K562 (cell line): Measurements from ENCODE around the gene ARID5B. TPM values are rescaled to one million over a fixed set of nuclear protein-coding genes. Genes with fewer than 3 reads are reported as not detected.

Experiments used
- ATAC-seq: fragments of 200-7000 bp; cut with Tn5 transposase; 3 replicates; pipeline ENCODE4 v1.9.1; 2020; ENCODE audit warnings: moderate library complexity
- BruUV-seq: library from RNA; stranded (reverse); fragments of 400-500 nt; replicated peaks from 2 replicates; lab custom pipeline; 2021; lab: Mats Ljungman, UMichigan
- CTCF ChIA-PET: fragments of 300-600 bp; formaldehyde crosslinking; extraction: SDS; loops from one replicate; lab custom pipeline; 2021; ENCODE audit warnings: low intra/inter-chr PET ratio; lab: Yijun Ruan, JAX
- POLR2A ChIA-PET: fragments of 300-600, 350-650 bp; sonication (Branson Sonifier 250); formaldehyde crosslinking; extraction: SDS; loops from one replicate; lab custom pipeline; 2021; ENCODE audit warnings: antibody characterized with exemption, inconsistent platforms; lab: Yijun Ruan, JAX
- DNase-seq, 4 experiments: peaks; one replicate each; pipeline versions ENCODE4 v3.0.0 to v3.0.0-alpha.2; 2011 to 2018; ENCODE audit warnings: low spot score in 3 of 4, mixed read lengths in 3 of 4; ENCODE audit errors: extremely low read depth in 1 of 4
- FAIRE-seq: peaks from 2 replicates; lab custom pipeline; 2011; peaks lifted over from hg19 to GRCh38; lab: Jason Lieb, UNC
- H2AFZ ChIP-seq: 2 replicates; pipeline ENCODE4 v1.6.0; 2011; ENCODE audit warnings: low read depth, low read length, control low read depth, inconsistent platforms
- H3K27ac ChIP-seq: fragments of 200-600 bp; 3 replicates; pipeline ENCODE4 v1.8.0; 2011; ENCODE audit warnings: low read depth, mild to moderate bottlenecking, control low read depth, inconsistent platforms, low read length, moderate library complexity, mixed read lengths; ENCODE audit errors: extremely low read depth
- H3K27me3 ChIP-seq, 2 experiments: fragments of 300-600 bp in 1 of 2; 2 replicates in 1 of 2; 3 replicates in 1 of 2; pipeline versions ENCODE4 v1.6.0 to v1.8.0; 2011; ENCODE audit warnings: inconsistent platforms in 2 of 2, low read length in 2 of 2, mild to moderate bottlenecking in 1 of 2, mixed read lengths in 1 of 2, moderate library complexity in 1 of 2; ENCODE audit not compliant: control insufficient read depth in 2 of 2, insufficient read depth in 2 of 2
- H3K36me3 ChIP-seq: fragments of 300-600 bp; 3 replicates; pipeline ENCODE4 v1.8.0; 2011; ENCODE audit warnings: mild to moderate bottlenecking, low read length, inconsistent platforms; ENCODE audit not compliant: control insufficient read depth, insufficient read depth
- H3K4me1 ChIP-seq, 2 experiments: fragments of 200-600 bp in 1 of 2; replicated peaks in 1 of 2; 2 replicates in 1 of 2; 3 replicates in 1 of 2; pipeline versions ENCODE4 v1.5.1 to v1.8.0; 2011; ENCODE audit warnings: inconsistent platforms in 2 of 2, low read length in 2 of 2, mild to moderate bottlenecking in 1 of 2, mixed read lengths in 1 of 2, moderate library complexity in 1 of 2; ENCODE audit not compliant: control insufficient read depth in 2 of 2, insufficient read depth in 2 of 2
- H3K4me2 ChIP-seq: 2 replicates; pipeline ENCODE4 v1.6.1; 2011; ENCODE audit warnings: low read length, control low read depth, inconsistent platforms, mixed read lengths; ENCODE audit not compliant: insufficient read depth
- H3K4me3 ChIP-seq: fragments of 200-600 bp; sonication (generic), shearing (Covaris generic); 2 replicates; pipeline ENCODE4 v1.5.1; 2016; ENCODE audit warnings: control low read depth, inconsistent platforms
- H3K79me2 ChIP-seq: fragments of 200-600 bp; 3 replicates; pipeline ENCODE4 v1.8.0; 2011; ENCODE audit warnings: low read length, inconsistent platforms; ENCODE audit not compliant: control insufficient read depth, insufficient read depth
- H3K9ac ChIP-seq, 2 experiments: 2 replicates each; pipeline versions ENCODE4 v1.6.0 to v1.6.1; 2011; ENCODE audit warnings: low read depth in 2 of 2, low read length in 2 of 2, control low read depth in 1 of 2, inconsistent platforms in 1 of 2, mild to moderate bottlenecking in 1 of 2, mixed read lengths in 1 of 2; ENCODE audit not compliant: insufficient read depth in 1 of 2
- H3K9me1 ChIP-seq: one replicate; pipeline ENCODE4 v1.6.0; 2011; ENCODE audit warnings: inconsistent platforms, mild to moderate bottlenecking, low read length, moderate library complexity; ENCODE audit not compliant: control insufficient read depth, insufficient read depth
- H3K9me3 ChIP-seq: replicated peaks from 2 replicates; pipeline ENCODE4 v1.5.1; 2011; ENCODE audit warnings: low read depth, low read length, inconsistent platforms; ENCODE audit not compliant: control insufficient read depth, insufficient read depth
- H4K20me1 ChIP-seq: replicated peaks from 2 replicates; pipeline ENCODE4 v1.6.1; 2011; ENCODE audit warnings: low read length, inconsistent platforms, mixed read lengths; ENCODE audit not compliant: control insufficient read depth, insufficient read depth
- ATF7 ChIP-seq: fragments of 450-650 bp; IDR thresholded peaks from 2 replicates; pipeline ENCODE4 v1.7.1; 2014; ENCODE audit warnings: mild to moderate bottlenecking, moderate library complexity
- GATAD2A ChIP-seq: fragments of 450-650 bp; IDR thresholded peaks from 2 replicates; pipeline ENCODE4 v1.6.1; 2017
- HDAC8 ChIP-seq: fragments of 450-650 bp; IDR thresholded peaks from 2 replicates; pipeline ENCODE4 v1.6.1; 2016; ENCODE audit warnings: mild to moderate bottlenecking, missing genetic modification characterization, moderate library complexity, missing compliant biosample characterization
- HNRNPUL1 ChIP-seq: fragments of 200-400 bp; formaldehyde crosslinking; IDR thresholded peaks from 2 replicates; pipeline ENCODE4 v1.6.1; 2017; ENCODE audit warnings: low read length
- IRF2 ChIP-seq: sonication (generic); formaldehyde crosslinking; IDR thresholded peaks from 2 replicates; pipeline ENCODE4 v1.8.1; 2022; ENCODE audit warnings: mild to moderate bottlenecking, missing genetic modification reagents
- NBN ChIP-seq: fragments of 450-650 bp; IDR thresholded peaks from 2 replicates; pipeline ENCODE4 v1.6.1; 2016; ENCODE audit warnings: low read depth, mild to moderate bottlenecking
- PCBP2 ChIP-seq: fragments of 200-400 bp; formaldehyde crosslinking; IDR thresholded peaks from 2 replicates; pipeline ENCODE4 v1.6.1; 2018; ENCODE audit warnings: low read length, low read depth, mild to moderate bottlenecking, moderate library complexity; ENCODE audit not compliant: poor library complexity, severe bottlenecking
- PTRF ChIP-seq: fragments of 450-650 bp; IDR thresholded peaks from 2 replicates; pipeline ENCODE4 v1.6.1; 2016; ENCODE audit warnings: mild to moderate bottlenecking, missing genetic modification characterization, missing compliant biosample characterization
- SMARCC2 ChIP-seq: fragments of 450-650 bp; IDR thresholded peaks from 2 replicates; pipeline ENCODE4 v1.6.1; 2017; ENCODE audit warnings: antibody characterized with exemption, moderate library complexity, mild to moderate bottlenecking, low read depth
- SREBF1 ChIP-seq: fragments of 150-350 bp; IDR thresholded peaks from 2 replicates; pipeline ENCODE4 v1.6.1; 2014; ENCODE audit warnings: antibody characterized with exemption, low read depth, low read length, borderline replicate concordance
- THAP12 ChIP-seq: fragments of 250-450 bp; sonication (Bioruptor Pico); IDR thresholded peaks from 2 replicates; pipeline ENCODE4 v1.9.0; 2021; ENCODE audit warnings: mild to moderate bottlenecking, inconsistent platforms
- ZNF445 ChIP-seq: fragments of 250-450 bp; sonication (Bioruptor Pico); IDR thresholded peaks from 2 replicates; pipeline ENCODE4 v1.4.0; 2020; ENCODE audit warnings: low read depth, mild to moderate bottlenecking, moderate library complexity
- ZNF668 ChIP-seq: fragments of 250-450 bp; sonication (Bioruptor Pico); IDR thresholded peaks from 2 replicates; pipeline ENCODE4 v1.8.0; 2022; ENCODE audit warnings: mild to moderate bottlenecking, inconsistent platforms
- WGBS: fragments of 100-300 bp; shearing (Covaris generic); methylation state at CpG from one replicate; pipeline ENCODE4 v1.1.6; 2016; ENCODE audit warnings: low coverage, mixed read lengths; ENCODE audit not compliant: insufficient coverage; ENCODE audit errors: missing lambda C conversion rate; 5-methylcytosine and 5-hydroxymethylcytosine counted together
- in situ Hi-C: fragments of 300-500 bp; cut with MboI; formaldehyde crosslinking; loops from 4 replicates; pipeline ENCODE4 v1.15.0; 2018; ENCODE audit warnings: inconsistent platforms, mixed read lengths
- intact Hi-C: fragments of 100-400 bp; cut with micrococcal nuclease; formaldehyde crosslinking; loops from 2 replicates; pipeline ENCODE4 v1.14.2; 2022
- polyA plus RNA-seq, 8 experiments: library from polyadenylated mRNA; depleted of rRNA in 4 of 8; stranded (reverse) in 5 of 8; unstranded in 3 of 8; fragments of >200 nt; fragmentation: Nextera tagmentation in 2 of 8; fragmentation: Illumina TruSeq in 1 of 8; extraction: Ambion mirVana in 2 of 8; extraction: Trizol in 1 of 8; gene quantifications; 2 replicates each; pipeline versions ENCODE4 v1.2.1 to v1.2.3, GENCODE V29; 2011 to 2014; ENCODE audit warnings: inconsistent platforms in 1 of 8, missing spikeins in 1 of 8
- total RNA-seq, 7 experiments: library from RNA; depleted of rRNA in 6 of 7; stranded (reverse); fragments of >200 nt in 6 of 7; fragmentation: Illumina TruSeq in 2 of 7; extraction: Trizol in 2 of 7; gene quantifications; 2 replicates each; pipeline versions ENCODE4 v1.2.1 to v1.2.3, GENCODE V29; 2011 to 2021; ENCODE audit warnings: low replicate concordance in 1 of 7

The ARID5B gene
- total and polyA plus RNA-seq, 9 of the 15 experiments (the other 6 are each of a cell fraction or from before 2014, with no cell fraction given) = 0.48 to 1.6 (median 0.80) TPM

GRCh38 chr10:61911425-61911824 is 9.9 kb downstream of the ARID5B start:
- ATAC-seq (no peak), DNase-seq (no peak), FAIRE-seq (no peak)
- H4K20me1 ChIP-seq = no peaks in the 10 kb centered on the region
- CTCF ChIA-PET = no interaction called here
- H3K4me2 ChIP-seq = no peak overlapping the region
- in situ Hi-C loops (no loop called here), intact Hi-C loops (no loop called here)
- no peaks in the 10 kb centered on the region for H3K79me2 ChIP-seq
- no peak overlapping the region for H3K4me3 ChIP-seq
- TF ChIP-seq NBN = no peak
- no peak for TF ChIP-seq HNRNPUL1
- no peak for TF ChIP-seq ZNF445 (CRISPR knock-in tag)
- no peak for TF ChIP-seq PCBP2
- TF ChIP-seq PTRF (tag) = no peak
- no peak for TF ChIP-seq GATAD2A
- no peak for TF ChIP-seq ATF7
- TF ChIP-seq SMARCC2 = no peak
- no peak for TF ChIP-seq ZNF668 (CRISPR knock-in tag)
- no peak for TF ChIP-seq SREBF1
- no peak for TF ChIP-seq IRF2 (CRISPR knock-in tag)
- TF ChIP-seq THAP12 = no peak
- no peak for TF ChIP-seq HDAC8
- H3K36me3 ChIP-seq = no peaks in the 10 kb centered on the region
- no peaks in the 10 kb centered on the region for H3K9me1 ChIP-seq
- H3K27me3 ChIP-seq = peaks cover 3 to 7% of the 10 kb centered on the region in 2 experiments; a peak in 3 of 5 replicates
- WGBS = 44% methylated on average over 5 of the region's 5 CpGs
- POLR2A ChIA-PET = no interaction called here
- H3K9ac ChIP-seq = no peak overlapping the region
- H3K4me1 ChIP-seq = no peaks in the 10 kb centered on the region; a peak in 1 of 5 replicates
- no TSS peak for BruUV-seq
- H3K27ac ChIP-seq = no peak overlapping the region
- no peak overlapping the region for H2AFZ ChIP-seq
- no peaks in the 10 kb centered on the region for H3K9me3 ChIP-seq
